Hindlimb muscle (tissue), 1 donor: ENCODE measurements around the gene UBN2. TPM values are rescaled to one million over a fixed set of nuclear protein-coding genes. Genes with fewer than 3 reads are reported as not detected.

Experiments
- DNase-seq: peaks from one replicate; pipeline ENCODE4 v3.0.0-alpha.2; 2013
- polyA plus RNA-seq: library from polyadenylated mRNA; unstranded; fragments of 120-200 nt; gene quantifications from one replicate; pipeline ENCODE4 v1.2.1, GENCODE V29; 2013; ENCODE audit not compliant: insufficient read length

Gene UBN2
- polyA plus RNA-seq, 1 donor = 11.1 TPM

GRCh38 chr7:139232377-139232717 is 1.3 kb downstream of the UBN2 start:
- DNase-seq = no peak

GRCh38 chr7:139232904-139233303 is 1.9 kb downstream of the UBN2 start:
- DNase-seq = no peak

GRCh38 chr7:139241258-139241657 is 10.2 kb downstream of the UBN2 start:
- no peak for DNase-seq

GRCh38 chr7:139242741-139243281 is 11.8 kb downstream of the UBN2 start:
- DNase-seq = no peak

GRCh38 chr7:139245401-139245800 is 14.4 kb downstream of the UBN2 start:
- DNase-seq = no peak

GRCh38 chr7:139246494-139246893 is 15.5 kb downstream of the UBN2 start:
- no peak for DNase-seq

GRCh38 chr7:139246905-139247304 is 15.9 kb downstream of the UBN2 start:
- no peak for DNase-seq

- no peak for DNase-seq
Observed at GRCh38 chr7:139249179-139249810, 18.3 kb downstream of the UBN2 start.

GRCh38 chr7:139252451-139252850 is 21.4 kb downstream of the UBN2 start:
- DNase-seq = no peak

- DNase-seq = no peak
Observed at GRCh38 chr7:139254281-139254680, 23.2 kb downstream of the UBN2 start.

GRCh38 chr7:139254728-139255127 is 23.7 kb downstream of the UBN2 start:
- DNase-seq = no peak

GRCh38 chr7:139255290-139255689 is 24.3 kb downstream of the UBN2 start:
- no peak for DNase-seq

GRCh38 chr7:139259142-139259541 is 28.1 kb downstream of the UBN2 start:
- DNase-seq = no peak

GRCh38 chr7:139264220-139264619 is 33.2 kb downstream of the UBN2 start:
- no peak for DNase-seq

- DNase-seq = no peak
Observed at GRCh38 chr7:139265673-139266072, 34.6 kb downstream of the UBN2 start.

GRCh38 chr7:139271718-139272628 is 40.9 kb downstream of the UBN2 start:
- DNase-seq = no peak

GRCh38 chr7:139284252-139284896 is 53.3 kb downstream of the UBN2 start:
- DNase-seq = no peak

GRCh38 chr7:139286144-139286543 is 55.1 kb downstream of the UBN2 start:
- no peak for DNase-seq

GRCh38 chr7:139292821-139293220 is 61.8 kb downstream of the UBN2 start:
- DNase-seq = no peak

GRCh38 chr7:139293534-139293933 is 62.5 kb downstream of the UBN2 start:
- DNase-seq = no peak

GRCh38 chr7:139294241-139294640 is 63.2 kb downstream of the UBN2 start:
- DNase-seq = no peak

- DNase-seq = no peak
Observed at GRCh38 chr7:139294951-139295575, 64.0 kb downstream of the UBN2 start.

- no peak for DNase-seq
Observed at GRCh38 chr7:139297795-139298194, 66.8 kb downstream of the UBN2 start.
